Measurements from ENCODE around the gene CRB1.

The CRB1 gene

DNA sequence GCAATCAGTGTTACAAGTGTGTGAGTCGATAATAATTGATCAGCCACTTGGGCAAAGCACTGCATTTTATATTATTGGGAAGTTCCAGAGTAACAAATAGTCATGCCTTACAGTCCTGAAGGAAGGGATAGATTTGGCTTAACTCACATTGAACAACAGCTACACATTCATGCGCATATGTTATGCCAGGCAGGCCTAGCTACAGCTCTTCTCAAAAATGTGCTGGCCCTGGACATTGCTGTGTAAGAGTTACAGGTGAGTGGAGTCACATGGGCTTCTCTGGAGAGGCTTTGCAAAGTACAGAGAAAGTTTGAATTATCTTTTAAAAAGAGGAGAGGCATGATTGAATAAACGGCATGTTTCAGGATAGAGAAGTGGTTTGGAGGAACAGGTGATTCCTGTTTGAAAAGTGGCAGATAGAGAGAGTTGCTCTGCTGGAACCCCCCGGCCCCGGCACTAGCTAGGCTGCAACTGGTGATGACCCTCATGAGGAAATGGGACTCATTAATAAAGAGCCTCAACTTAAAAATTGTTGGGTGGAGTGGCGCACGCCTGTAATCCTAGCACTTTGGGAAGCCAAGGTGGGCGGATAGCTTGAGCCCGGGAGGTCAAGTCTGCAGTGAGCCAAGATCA lies 200.6 kb downstream of the CRB1 start (continued):
- TF ChIP-seq, protein P1, sequence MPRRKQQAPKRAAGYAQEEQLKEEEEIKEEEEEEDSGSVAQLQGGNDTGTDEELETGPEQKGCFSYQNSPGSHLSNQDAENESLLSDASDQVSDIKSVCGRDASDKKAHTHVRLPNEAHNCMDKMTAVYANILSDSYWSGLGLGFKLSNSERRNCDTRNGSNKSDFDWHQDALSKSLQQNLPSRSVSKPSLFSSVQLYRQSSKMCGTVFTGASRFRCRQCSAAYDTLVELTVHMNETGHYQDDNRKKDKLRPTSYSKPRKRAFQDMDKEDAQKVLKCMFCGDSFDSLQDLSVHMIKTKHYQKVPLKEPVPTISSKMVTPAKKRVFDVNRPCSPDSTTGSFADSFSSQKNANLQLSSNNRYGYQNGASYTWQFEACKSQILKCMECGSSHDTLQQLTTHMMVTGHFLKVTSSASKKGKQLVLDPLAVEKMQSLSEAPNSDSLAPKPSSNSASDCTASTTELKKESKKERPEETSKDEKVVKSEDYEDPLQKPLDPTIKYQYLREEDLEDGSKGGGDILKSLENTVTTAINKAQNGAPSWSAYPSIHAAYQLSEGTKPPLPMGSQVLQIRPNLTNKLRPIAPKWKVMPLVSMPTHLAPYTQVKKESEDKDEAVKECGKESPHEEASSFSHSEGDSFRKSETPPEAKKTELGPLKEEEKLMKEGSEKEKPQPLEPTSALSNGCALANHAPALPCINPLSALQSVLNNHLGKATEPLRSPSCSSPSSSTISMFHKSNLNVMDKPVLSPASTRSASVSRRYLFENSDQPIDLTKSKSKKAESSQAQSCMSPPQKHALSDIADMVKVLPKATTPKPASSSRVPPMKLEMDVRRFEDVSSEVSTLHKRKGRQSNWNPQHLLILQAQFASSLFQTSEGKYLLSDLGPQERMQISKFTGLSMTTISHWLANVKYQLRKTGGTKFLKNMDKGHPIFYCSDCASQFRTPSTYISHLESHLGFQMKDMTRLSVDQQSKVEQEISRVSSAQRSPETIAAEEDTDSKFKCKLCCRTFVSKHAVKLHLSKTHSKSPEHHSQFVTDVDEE (CRISPR knock-in tag; IDR thresholded peaks at IDR 0.05) = no peak
- no peak for TF ChIP-seq ZNF70 (CRISPR knock-in tag; IDR thresholded peaks at IDR 0.05)
- no peak for TF ChIP-seq ISL1 (CRISPR knock-in tag; IDR thresholded peaks at IDR 0.05)
- TF ChIP-seq, protein P2, sequence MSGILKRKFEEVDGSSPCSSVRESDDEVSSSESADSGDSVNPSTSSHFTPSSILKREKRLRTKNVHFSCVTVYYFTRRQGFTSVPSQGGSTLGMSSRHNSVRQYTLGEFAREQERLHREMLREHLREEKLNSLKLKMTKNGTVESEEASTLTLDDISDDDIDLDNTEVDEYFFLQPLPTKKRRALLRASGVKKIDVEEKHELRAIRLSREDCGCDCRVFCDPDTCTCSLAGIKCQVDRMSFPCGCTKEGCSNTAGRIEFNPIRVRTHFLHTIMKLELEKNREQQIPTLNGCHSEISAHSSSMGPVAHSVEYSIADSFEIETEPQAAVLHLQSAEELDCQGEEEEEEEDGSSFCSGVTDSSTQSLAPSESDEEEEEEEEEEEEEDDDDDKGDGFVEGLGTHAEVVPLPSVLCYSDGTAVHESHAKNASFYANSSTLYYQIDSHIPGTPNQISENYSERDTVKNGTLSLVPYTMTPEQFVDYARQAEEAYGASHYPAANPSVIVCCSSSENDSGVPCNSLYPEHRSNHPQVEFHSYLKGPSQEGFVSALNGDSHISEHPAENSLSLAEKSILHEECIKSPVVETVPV (CRISPR knock-in tag; IDR thresholded peaks at IDR 0.05) = no peak
- no peak for TF ChIP-seq GLIS3 (CRISPR knock-in tag; IDR thresholded peaks at IDR 0.05)
- no peak for TF ChIP-seq RARB (CRISPR knock-in tag; IDR thresholded peaks at IDR 0.05)
- TF ChIP-seq OSR1 (CRISPR knock-in tag; IDR thresholded peaks at IDR 0.05) = no peak
- no peak for TF ChIP-seq TCF4 (CRISPR knock-in tag; IDR thresholded peaks at IDR 0.05; ENCODE audit: borderline replicate concordance)
- no peak for TF ChIP-seq ESRRG (CRISPR knock-in tag; IDR thresholded peaks at IDR 0.05)
- TF ChIP-seq CSDC2 (CRISPR knock-in tag; IDR thresholded peaks at IDR 0.05) = no peak

DNA sequence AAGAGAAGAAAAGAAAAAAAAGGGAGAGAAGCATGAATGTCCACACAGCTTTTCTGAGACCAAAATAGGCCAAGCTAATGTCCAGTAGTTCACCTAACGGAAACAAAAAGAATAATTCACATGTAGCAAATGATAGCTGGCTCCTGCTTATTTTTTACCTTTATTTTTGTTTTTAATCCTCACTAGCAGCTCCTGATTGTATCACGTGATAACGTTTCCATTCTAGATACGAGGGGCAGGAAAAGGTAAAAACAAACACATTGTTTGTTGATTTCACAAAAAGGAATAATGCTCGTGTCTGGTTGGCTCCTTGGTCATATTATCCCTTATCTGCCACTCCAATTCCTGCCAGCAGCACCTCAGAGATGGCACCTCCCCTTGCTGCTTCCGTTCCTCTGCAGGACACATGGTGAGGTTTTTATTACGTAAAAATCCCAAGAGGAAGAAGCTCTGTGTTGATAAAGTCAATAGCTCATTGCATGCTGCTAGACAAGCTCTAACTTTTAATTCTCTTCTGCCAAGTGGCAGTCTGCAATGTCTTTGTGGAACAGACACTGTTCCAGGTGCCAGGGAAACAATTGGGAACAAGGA lies 201.7 kb downstream of the CRB1 start:
- ATAC-seq = no peak
- no peak for TF ChIP-seq ARNTL (CRISPR knock-in tag; IDR thresholded peaks at IDR 0.05; ENCODE audit: borderline replicate concordance, low read depth)
- no peak for TF ChIP-seq GLIS3 (CRISPR knock-in tag; IDR thresholded peaks at IDR 0.05)
- TF ChIP-seq, protein P3, sequence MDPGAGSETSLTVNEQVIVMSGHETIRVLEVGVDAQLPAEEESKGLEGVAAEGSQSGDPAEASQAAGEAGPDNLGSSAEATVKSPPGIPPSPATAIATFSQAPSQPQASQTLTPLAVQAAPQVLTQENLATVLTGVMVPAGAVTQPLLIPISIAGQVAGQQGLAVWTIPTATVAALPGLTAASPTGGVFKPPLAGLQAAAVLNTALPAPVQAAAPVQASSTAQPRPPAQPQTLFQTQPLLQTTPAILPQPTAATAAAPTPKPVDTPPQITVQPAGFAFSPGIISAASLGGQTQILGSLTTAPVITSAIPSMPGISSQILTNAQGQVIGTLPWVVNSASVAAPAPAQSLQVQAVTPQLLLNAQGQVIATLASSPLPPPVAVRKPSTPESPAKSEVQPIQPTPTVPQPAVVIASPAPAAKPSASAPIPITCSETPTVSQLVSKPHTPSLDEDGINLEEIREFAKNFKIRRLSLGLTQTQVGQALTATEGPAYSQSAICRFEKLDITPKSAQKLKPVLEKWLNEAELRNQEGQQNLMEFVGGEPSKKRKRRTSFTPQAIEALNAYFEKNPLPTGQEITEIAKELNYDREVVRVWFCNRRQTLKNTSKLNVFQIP (CRISPR knock-in tag; IDR thresholded peaks at IDR 0.05; ENCODE audit: borderline replicate concordance, low read depth) = no peak
- no peak for TF ChIP-seq ESRRG (CRISPR knock-in tag; IDR thresholded peaks at IDR 0.05)
- TF ChIP-seq CSDC2 (CRISPR knock-in tag; IDR thresholded peaks at IDR 0.05) = no peak

DNA sequence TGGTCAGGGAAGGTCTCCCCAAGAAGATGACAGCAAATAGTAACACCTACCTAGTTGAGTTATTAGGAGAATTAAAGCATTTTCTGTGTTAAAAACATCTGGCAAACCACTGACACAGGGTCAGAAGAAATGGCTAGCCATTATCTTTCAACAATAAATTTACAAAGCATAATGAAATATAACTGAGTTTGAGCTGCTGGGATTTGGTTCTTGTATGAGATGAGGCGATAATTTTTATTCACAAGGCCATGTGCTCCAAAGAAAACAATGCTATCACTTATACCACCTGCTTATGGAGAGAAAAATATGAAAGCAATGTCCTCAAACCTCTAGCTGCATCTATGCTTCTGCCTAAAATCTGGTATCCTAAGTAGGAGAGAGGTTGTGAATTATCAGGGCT lies 202.3 kb downstream of the CRB1 start:
- no peak for ATAC-seq
- TF ChIP-seq, protein P4, sequence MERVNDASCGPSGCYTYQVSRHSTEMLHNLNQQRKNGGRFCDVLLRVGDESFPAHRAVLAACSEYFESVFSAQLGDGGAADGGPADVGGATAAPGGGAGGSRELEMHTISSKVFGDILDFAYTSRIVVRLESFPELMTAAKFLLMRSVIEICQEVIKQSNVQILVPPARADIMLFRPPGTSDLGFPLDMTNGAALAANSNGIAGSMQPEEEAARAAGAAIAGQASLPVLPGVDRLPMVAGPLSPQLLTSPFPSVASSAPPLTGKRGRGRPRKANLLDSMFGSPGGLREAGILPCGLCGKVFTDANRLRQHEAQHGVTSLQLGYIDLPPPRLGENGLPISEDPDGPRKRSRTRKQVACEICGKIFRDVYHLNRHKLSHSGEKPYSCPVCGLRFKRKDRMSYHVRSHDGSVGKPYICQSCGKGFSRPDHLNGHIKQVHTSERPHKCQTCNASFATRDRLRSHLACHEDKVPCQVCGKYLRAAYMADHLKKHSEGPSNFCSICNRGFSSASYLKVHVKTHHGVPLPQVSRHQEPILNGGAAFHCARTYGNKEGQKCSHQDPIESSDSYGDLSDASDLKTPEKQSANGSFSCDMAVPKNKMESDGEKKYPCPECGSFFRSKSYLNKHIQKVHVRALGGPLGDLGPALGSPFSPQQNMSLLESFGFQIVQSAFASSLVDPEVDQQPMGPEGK (CRISPR knock-in tag; IDR thresholded peaks at IDR 0.05; ENCODE audit: borderline replicate concordance) = no peak
- TF ChIP-seq, protein P1 (CRISPR knock-in tag; IDR thresholded peaks at IDR 0.05) = peak; percentile 41; the same call in 1 of the 2 replicates
- TF ChIP-seq TCF4 (CRISPR knock-in tag; IDR thresholded peaks at IDR 0.05; ENCODE audit: borderline replicate concordance) (peak; percentile 92; the same call in 1 of the 2 replicates), CSDC2 (CRISPR knock-in tag; IDR thresholded peaks at IDR 0.05) (no peak)

DNA sequence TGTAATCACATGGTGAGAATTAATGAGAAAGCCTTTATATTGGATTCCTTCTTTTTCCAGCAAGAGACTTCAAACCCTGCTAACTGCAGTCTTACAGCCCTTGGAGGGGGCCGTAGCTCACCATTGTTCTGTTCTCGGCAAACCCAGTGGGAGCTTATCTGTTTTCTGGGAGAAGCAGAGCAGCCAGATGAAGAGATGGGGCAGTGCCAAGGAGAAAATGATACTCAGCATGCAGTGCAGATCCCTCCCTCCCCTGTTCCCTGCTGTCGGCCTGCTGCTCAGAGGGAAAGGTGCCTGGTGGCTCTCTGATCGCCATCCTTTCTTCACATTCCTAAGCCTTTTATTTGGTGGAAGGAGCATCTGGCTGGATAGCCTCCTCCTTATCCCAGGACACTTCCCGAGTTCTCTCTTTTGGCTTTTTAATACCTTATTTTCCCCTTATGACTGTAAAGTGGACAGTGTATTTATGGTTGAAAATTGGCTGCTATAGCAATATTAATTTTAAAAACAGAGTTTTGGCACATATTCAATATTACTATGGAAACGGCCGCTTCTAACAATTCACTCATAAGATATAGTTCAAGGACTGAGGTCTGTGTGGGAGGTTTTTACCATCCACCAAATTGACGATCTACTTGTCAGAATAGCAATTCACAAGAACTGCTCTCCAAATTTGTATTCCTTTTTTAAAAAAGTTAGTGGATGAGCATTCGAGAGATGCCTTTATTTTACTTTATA lies 203.4 kb downstream of the CRB1 start:
- TF ChIP-seq, protein P5, sequence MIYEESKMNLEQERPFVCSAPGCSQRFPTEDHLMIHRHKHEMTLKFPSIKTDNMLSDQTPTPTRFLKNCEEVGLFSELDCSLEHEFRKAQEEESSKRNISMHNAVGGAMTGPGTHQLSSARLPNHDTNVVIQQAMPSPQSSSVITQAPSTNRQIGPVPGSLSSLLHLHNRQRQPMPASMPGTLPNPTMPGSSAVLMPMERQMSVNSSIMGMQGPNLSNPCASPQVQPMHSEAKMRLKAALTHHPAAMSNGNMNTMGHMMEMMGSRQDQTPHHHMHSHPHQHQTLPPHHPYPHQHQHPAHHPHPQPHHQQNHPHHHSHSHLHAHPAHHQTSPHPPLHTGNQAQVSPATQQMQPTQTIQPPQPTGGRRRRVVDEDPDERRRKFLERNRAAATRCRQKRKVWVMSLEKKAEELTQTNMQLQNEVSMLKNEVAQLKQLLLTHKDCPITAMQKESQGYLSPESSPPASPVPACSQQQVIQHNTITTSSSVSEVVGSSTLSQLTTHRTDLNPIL (CRISPR knock-in tag; IDR thresholded peaks at IDR 0.05; ENCODE audit: low read depth) = no peak
- TF ChIP-seq ZC3H10 (CRISPR knock-in tag; IDR thresholded peaks at IDR 0.05) (no peak), TOX (CRISPR knock-in tag; IDR thresholded peaks at IDR 0.05; ENCODE audit: borderline replicate concordance) (no peak), TCF4 (CRISPR knock-in tag; IDR thresholded peaks at IDR 0.05; ENCODE audit: borderline replicate concordance) (no peak), ARNTL (CRISPR knock-in tag; IDR thresholded peaks at IDR 0.05; ENCODE audit: borderline replicate concordance, low read depth) (no peak), GLIS3 (CRISPR knock-in tag; IDR thresholded peaks at IDR 0.05) (no peak), OSR1 (CRISPR knock-in tag; IDR thresholded peaks at IDR 0.05) (no peak), ZNF565 (CRISPR knock-in tag; conservative IDR thresholded peaks at IDR 0.05; ENCODE audit: low read depth) (no peak)
- TF ChIP-seq, protein P3 (CRISPR knock-in tag; IDR thresholded peaks at IDR 0.05; ENCODE audit: borderline replicate concordance, low read depth) = no peak
- ATAC-seq = peak; percentile 81

All from SK-N-SH treated with all-trans-retinoic acid at 6 μM for 48 hours (cell line).